HG03520 (cell line): Measurements from ENCODE around the gene KCNG1.

Experiments used
- ATAC-seq: cut with Tn5 transposase; IDR thresholded peaks from one replicate; pipeline ENCODE4 v1.9.1; 2021; ENCODE audit warnings: mild to moderate bottlenecking, moderate library complexity; ENCODE audit not compliant: unreplicated experiment

Gene KCNG1

DNA sequence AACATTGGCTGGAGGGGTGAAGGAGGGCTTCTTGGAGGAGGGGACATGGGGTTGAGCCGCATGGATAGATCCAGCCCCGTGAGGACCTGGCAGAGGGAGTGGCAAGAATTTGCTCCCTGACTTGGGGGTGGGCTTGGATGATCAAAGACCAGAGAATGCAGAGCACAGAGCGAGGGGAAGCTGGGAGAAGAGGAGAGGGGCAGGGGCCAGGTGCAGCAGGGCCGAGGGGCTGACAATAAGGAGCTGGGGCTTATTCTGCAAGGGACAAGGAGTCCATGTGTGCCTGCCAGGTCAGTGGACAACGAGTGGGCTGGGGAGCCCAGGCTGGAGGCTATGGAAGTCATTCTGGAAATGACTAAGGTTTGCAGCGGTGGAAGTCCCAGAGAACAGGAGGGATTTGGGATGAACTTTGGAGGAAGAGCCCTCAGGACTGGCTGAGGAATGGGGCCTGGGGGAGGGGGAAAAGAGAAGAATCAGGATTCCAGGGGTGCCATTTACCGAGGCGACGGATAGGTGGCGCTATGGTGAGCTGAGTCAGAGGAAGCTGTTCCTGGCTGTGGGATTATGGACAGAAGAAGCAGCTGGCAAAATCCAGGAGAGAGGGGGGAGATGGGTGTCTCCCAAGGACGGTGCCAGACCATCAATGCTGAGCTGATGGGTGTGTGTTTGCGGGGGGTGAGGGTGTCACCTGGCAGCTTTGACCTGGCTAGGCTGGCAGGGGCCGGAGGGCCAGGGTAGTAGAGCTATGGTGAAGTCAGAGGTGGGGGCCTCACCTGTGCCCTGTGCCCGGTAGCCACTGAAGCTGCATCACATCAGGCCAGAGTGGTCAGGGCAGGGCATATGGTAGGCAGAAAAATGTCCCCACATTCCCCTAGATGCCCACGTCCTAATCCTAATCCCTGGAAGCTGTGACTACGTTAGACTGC, 7.8 kb downstream of the KCNG1 start:
- no peak for ATAC-seq

DNA sequence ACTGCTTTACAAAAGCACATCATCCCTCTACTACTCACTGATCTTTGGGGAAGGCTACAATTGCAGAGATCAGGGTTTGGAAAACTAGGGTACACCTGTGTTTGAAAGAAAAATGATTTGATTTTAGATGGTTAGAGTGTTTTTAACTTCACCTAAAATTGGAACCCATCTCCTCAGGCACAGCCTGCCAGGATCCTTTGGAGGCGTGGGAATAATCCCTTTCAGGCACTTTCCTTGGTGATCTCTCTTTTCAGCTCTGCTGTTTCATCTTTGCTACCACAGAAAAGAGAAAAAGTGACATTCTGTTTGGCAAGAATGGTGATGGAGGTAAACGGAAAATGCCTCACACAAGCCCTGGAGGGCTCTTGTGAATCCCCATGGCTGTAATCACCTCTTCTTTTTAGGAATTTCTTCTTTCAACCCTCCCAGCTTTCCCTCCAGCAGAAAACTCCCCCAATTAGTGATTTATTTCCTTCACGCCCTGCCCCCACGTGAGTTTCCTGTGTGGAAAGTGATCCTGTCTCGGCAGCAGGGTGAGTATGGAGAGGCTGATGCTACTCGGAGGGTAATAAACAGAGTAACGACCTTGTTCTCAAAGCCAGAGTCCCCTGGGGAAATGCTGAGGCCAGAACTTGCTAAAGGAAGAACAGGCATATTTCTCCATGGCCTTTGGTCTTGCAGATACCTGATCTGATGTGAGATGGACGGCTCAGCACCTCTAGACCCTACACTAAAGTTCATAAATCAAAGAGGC, 9.2 kb downstream of the KCNG1 start:
- no peak for ATAC-seq

- no peak for ATAC-seq
Observed at GRCh38 chr20:51012357-51012756, 10.6 kb downstream of the KCNG1 start.

DNA sequence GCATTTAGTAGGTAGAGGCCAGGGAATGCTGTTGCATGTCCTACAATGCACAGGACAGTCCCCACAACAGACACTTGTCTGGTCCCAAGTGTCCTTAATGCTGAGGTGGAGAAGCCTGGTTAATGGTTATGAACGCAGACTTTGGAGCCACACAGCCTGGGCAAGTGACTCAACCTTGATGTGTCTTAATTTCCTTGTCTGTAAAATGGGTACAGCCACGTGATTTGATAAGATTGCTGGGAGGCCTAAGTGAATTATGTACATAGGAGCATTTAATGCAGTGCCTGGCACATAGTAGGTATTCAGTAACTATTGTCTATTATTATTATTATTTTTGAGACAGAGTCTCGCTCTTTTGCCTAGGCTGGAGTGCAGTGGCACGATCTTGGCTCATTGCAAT, 11.4 kb downstream of the KCNG1 start:
- ATAC-seq: no peak

GRCh38 chr20:51010932-51011331, 12.0 kb downstream of the KCNG1 start:
- no peak for ATAC-seq

GRCh38 chr20:51010043-51010365, 12.9 kb downstream of the KCNG1 start:
- no peak for ATAC-seq

GRCh38 chr20:51009303-51010042, 13.4 kb downstream of the KCNG1 start:
- ATAC-seq: no peak

- no peak for ATAC-seq
Observed at GRCh38 chr20:51008718-51009117, 14.2 kb downstream of the KCNG1 start.

GRCh38 chr20:51005214-51005613, 17.7 kb downstream of the KCNG1 start:
- no peak for ATAC-seq

DNA sequence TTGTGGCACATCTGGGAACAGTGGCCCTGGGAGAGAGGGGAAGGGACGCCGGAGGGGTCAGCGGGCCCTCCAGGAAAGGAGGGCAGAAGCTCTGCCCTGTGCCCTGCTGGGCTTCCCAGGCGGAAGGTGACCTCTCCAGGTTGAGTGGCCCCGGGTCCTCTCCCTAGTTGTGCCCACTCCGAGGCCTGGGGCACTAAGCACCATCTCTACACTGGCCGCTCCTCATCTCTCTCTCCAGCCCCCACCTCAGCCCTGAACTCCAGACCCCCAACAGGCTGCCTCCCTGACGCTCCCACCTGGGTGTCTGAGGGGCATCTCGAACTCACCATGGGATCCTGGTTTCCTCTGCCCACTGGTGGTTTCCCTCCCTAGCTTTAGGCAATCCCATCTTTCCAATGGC, 18.1 kb downstream of the KCNG1 start:
- ATAC-seq: no peak

DNA sequence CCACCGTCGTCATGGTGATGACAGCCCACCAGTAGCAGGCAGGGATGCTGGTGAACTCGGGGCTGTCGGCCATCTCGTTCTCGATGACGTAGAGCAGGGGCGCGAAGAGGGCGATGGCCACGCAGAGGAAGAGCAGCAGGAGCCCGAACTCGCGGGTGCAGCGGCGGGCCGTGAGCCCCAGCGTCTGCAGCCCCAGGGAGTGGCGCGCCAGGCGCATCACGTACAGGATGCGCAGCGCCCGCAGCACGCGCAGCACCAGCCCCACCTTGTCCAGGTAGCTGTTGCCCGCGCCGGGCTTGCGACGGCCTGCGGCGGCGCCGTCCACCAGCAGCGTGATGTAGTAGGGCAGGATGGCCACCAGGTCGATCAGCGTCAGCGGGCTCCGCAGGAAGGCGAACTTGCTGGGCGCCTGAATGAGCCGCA, 18.6 kb downstream of the KCNG1 start:
- no peak for ATAC-seq

GRCh38 chr20:51003753-51004152, 19.2 kb downstream of the KCNG1 start:
- no peak for ATAC-seq

DNA sequence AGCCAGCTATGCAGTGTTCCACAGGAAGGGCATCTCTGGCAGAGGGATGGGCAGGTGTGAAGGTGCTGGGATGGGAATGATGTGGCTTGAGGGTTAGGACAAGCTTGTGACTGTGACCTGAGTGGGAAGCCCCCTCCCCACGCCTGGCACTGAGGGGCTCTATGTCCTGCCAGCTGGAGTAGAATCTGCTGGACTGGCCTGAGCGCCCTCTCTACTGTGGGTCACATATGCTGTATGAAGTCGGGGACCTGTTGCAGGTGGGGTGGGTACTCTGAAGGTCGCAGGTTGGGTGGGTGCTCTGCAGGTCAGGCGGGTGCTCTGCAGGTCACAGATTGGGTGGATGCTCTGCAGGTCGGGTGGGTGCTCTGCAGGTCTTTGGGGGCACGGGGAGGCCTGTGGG, 20.3 kb downstream of the KCNG1 start:
- no peak for ATAC-seq

GRCh38 chr20:51001430-51002265, 21.3 kb downstream of the KCNG1 start:
- no peak for ATAC-seq

DNA sequence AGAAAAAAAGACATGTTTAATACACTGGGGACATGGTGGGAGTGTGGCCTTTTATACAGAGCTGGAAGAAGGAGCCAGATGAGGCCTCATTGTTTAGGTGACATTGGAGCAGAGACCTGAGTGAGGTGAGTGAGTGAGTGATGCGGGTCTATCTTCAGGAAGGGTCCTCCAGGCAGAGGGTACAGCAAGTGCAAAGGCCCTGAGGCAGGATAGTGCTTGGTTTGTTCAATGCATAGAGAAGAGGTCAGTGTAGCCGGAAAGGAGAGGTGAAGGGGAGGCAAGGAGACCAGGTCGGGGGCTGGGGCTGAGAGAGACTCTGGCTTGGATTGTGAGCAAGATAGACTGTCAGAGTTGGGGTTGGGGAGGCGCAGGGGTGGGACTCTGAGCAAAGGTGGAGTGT, 23.6 kb downstream of the KCNG1 start:
- no peak for ATAC-seq

- ATAC-seq: no peak
Observed at GRCh38 chr20:50996901-50997865, 25.7 kb downstream of the KCNG1 start.

- ATAC-seq: no peak
Observed at GRCh38 chr20:50995506-50995905, 27.4 kb downstream of the KCNG1 start.

GRCh38 chr20:50993876-50994275, 29.0 kb downstream of the KCNG1 start:
- ATAC-seq: no peak

- peak; percentile 65 for ATAC-seq
Observed at GRCh38 chr20:50992733-50993457, 30.0 kb downstream of the KCNG1 start.
